Stimulated activated effector memory CD8-positive, alpha-beta T cell treated with anti-CD3 and anti-CD28 coated beads, Interleukin-12 subunit alpha, Interleukin-12 subunit beta, amount 100 ng/mL, for 72 hours (primary cell): ENCODE results near the gene PET100.

Source experiments
- ATAC-seq: fragments of 150-1000 bp; cut with Tn5 transposase; 2 replicates; pipeline ENCODE4 v1.10.0; 2021
- DNase-seq, 2 donors: peaks; one replicate each; pipeline ENCODE4 v3.0.0; 2021 to 2022; ENCODE audit warnings: low spot score in 2 of 2
- H3K27ac Mint-ChIP-seq: one replicate; pipeline ENCODE4 v1.8.0; 2022; ENCODE audit warnings: mild to moderate bottlenecking, mixed read lengths
- H3K36me3 Mint-ChIP-seq: one replicate; pipeline ENCODE4 v1.8.0; 2022; ENCODE audit warnings: mild to moderate bottlenecking, mixed read lengths
- H3K4me1 Mint-ChIP-seq: one replicate; pipeline ENCODE4 v1.8.0; 2022; ENCODE audit warnings: mixed read lengths
- H3K4me3 Mint-ChIP-seq: one replicate; pipeline ENCODE4 v1.8.0; 2022; ENCODE audit warnings: mild to moderate bottlenecking, mixed read lengths
- H3K9me3 Mint-ChIP-seq: one replicate; pipeline ENCODE4 v1.8.0; 2022; ENCODE audit warnings: mixed read lengths

The PET100 gene

GRCh38 chr19:7652061-7652641, 22.6 kb downstream of the PET100 start:
- H3K27ac Mint-ChIP-seq, result peak overlapping the region; percentile 82
- DNase-seq, result peak; percentile 85 to 91
- H3K4me1 Mint-ChIP-seq, result peaks cover 13% of the 10 kb centered on the region
- peak; percentile 91 for ATAC-seq
- peaks cover 14% of the 10 kb centered on the region for H3K36me3 Mint-ChIP-seq
- peak overlapping the region; percentile 62 for H3K4me3 Mint-ChIP-seq
- no peaks in the 10 kb centered on the region for H3K9me3 Mint-ChIP-seq

GRCh38 chr19:7654401-7654800, 24.8 kb downstream of the PET100 start:
- Mint-ChIP-seq H3K36me3 (peaks cover 8% of the 10 kb centered on the region), H3K27ac (no peak overlapping the region)
- DNase-seq, result no peak

GRCh38 chr19:7655581-7655980, 26.0 kb downstream of the PET100 start:
- peaks cover 8% of the 10 kb centered on the region for H3K36me3 Mint-ChIP-seq
- no peak overlapping the region for H3K4me3 Mint-ChIP-seq
- H3K27ac Mint-ChIP-seq, result no peak overlapping the region
- H3K4me1 Mint-ChIP-seq, result peaks cover 25% of the 10 kb centered on the region
- no peak for ATAC-seq
- no peak for DNase-seq
- H3K9me3 Mint-ChIP-seq, result no peaks in the 10 kb centered on the region

More at GRCh38 chr19:7654401-7654800, 24.8 kb downstream of the PET100 start:
- no peak for ATAC-seq
- no peak overlapping the region for H3K4me3 Mint-ChIP-seq
- H3K9me3 Mint-ChIP-seq, result no peaks in the 10 kb centered on the region
- peaks cover 25% of the 10 kb centered on the region for H3K4me1 Mint-ChIP-seq

- Mint-ChIP-seq H3K4me3 (peak overlapping the region; percentile 51), H3K4me1 (peaks cover 23% of the 10 kb centered on the region), H3K9me3 (no peaks in the 10 kb centered on the region), H3K36me3 (peaks cover 3% of the 10 kb centered on the region), H3K27ac (no peak overlapping the region)
- DNase-seq (no peak), ATAC-seq (peak; percentile 78)
Observed at GRCh38 chr19:7657131-7657751, 27.6 kb downstream of the PET100 start.

- Mint-ChIP-seq H3K27ac (no peak overlapping the region), H3K36me3 (no peaks in the 10 kb centered on the region), H3K9me3 (no peaks in the 10 kb centered on the region), H3K4me1 (peaks cover 13% of the 10 kb centered on the region), H3K4me3 (peak overlapping the region; percentile 51)
- DNase-seq (peak in 1 of 2 donors; percentile 62), ATAC-seq (peak; percentile 90)
Observed at GRCh38 chr19:7658219-7658686, 28.7 kb downstream of the PET100 start.

- H3K4me1 Mint-ChIP-seq, result peaks cover 13% of the 10 kb centered on the region
- H3K4me3 Mint-ChIP-seq, result no peak overlapping the region
- H3K27ac Mint-ChIP-seq, result no peak overlapping the region
- DNase-seq (no peak), ATAC-seq (no peak)
- no peaks in the 10 kb centered on the region for H3K9me3 Mint-ChIP-seq
- no peaks in the 10 kb centered on the region for H3K36me3 Mint-ChIP-seq
Observed at GRCh38 chr19:7661744-7662538, 32.3 kb downstream of the PET100 start.

- Mint-ChIP-seq H3K4me3 (no peak overlapping the region), H3K36me3 (no peaks in the 10 kb centered on the region), H3K4me1 (peaks cover 8% of the 10 kb centered on the region), H3K27ac (no peak overlapping the region), H3K9me3 (no peaks in the 10 kb centered on the region)
- DNase-seq, result no peak
- ATAC-seq, result no peak
Observed at GRCh38 chr19:7662657-7663056, 33.1 kb downstream of the PET100 start.

- H3K36me3 Mint-ChIP-seq, result no peaks in the 10 kb centered on the region
Observed at GRCh38 chr19:7663706-7664105, 34.1 kb downstream of the PET100 start.

GRCh38 chr19:7665076-7665475, 35.5 kb downstream of the PET100 start:
- DNase-seq (no peak), ATAC-seq (no peak)
- no peaks in the 10 kb centered on the region for H3K36me3 Mint-ChIP-seq
- H3K27ac Mint-ChIP-seq, result no peak overlapping the region
- peaks cover 9% of the 10 kb centered on the region for H3K4me1 Mint-ChIP-seq
- H3K4me3 Mint-ChIP-seq, result no peak overlapping the region
- H3K9me3 Mint-ChIP-seq, result no peaks in the 10 kb centered on the region

More at GRCh38 chr19:7663706-7664105, 34.1 kb downstream of the PET100 start:
- Mint-ChIP-seq H3K27ac (no peak overlapping the region), H3K9me3 (no peaks in the 10 kb centered on the region), H3K4me3 (no peak overlapping the region), H3K4me1 (no peaks in the 10 kb centered on the region)
- DNase-seq, result no peak
- ATAC-seq, result no peak

GRCh38 chr19:7668842-7669241, 39.2 kb downstream of the PET100 start, which contains the start of gene RETN:
Gene RETN, plus strand, starts transcription at chr19:7669049. Its CDS starts 278 bp downstream, at chr19:7669327.
- no peak for ATAC-seq
- Mint-ChIP-seq H3K4me3 (no peak within 1 kb of the TSS), H3K36me3 (no peaks in the 10 kb centered on the region), H3K9me3 (no peaks in the 10 kb centered on the region), H3K4me1 (peaks cover 17% of the 10 kb centered on the region), H3K27ac (no peak within 1 kb of the TSS)
- no peak for DNase-seq

GRCh38 chr19:7669641-7670040, 40.0 kb downstream of the PET100 start:
- peaks cover 24% of the 10 kb centered on the region for H3K4me1 Mint-ChIP-seq
- H3K27ac Mint-ChIP-seq, result no peak overlapping the region

GRCh38 chr19:7670150-7670783, 40.7 kb downstream of the PET100 start:
- H3K4me3 Mint-ChIP-seq, result peak overlapping the region; percentile 44
- DNase-seq, result no peak
- peaks cover 25% of the 10 kb centered on the region for H3K4me1 Mint-ChIP-seq
- ATAC-seq, result peak; percentile 48
- H3K9me3 Mint-ChIP-seq, result no peaks in the 10 kb centered on the region
- no peak overlapping the region for H3K27ac Mint-ChIP-seq
- no peaks in the 10 kb centered on the region for H3K36me3 Mint-ChIP-seq

More at GRCh38 chr19:7669641-7670040, 40.0 kb downstream of the PET100 start:
- Mint-ChIP-seq H3K4me3 (no peak overlapping the region), H3K9me3 (no peaks in the 10 kb centered on the region), H3K36me3 (no peaks in the 10 kb centered on the region)
- no peak for DNase-seq
- ATAC-seq, result no peak

GRCh38 chr19:7670790-7671189, 41.2 kb downstream of the PET100 start:
- peaks cover 27% of the 10 kb centered on the region for H3K4me1 Mint-ChIP-seq
- no peaks in the 10 kb centered on the region for H3K9me3 Mint-ChIP-seq
- H3K4me3 Mint-ChIP-seq, result peak overlapping the region; percentile 44
- H3K36me3 Mint-ChIP-seq, result no peaks in the 10 kb centered on the region
- ATAC-seq (no peak), DNase-seq (no peak)
- no peak overlapping the region for H3K27ac Mint-ChIP-seq

- ATAC-seq, result no peak
- Mint-ChIP-seq H3K9me3 (no peaks in the 10 kb centered on the region), H3K36me3 (no peaks in the 10 kb centered on the region), H3K27ac (no peak overlapping the region), H3K4me1 (peaks cover 43% of the 10 kb centered on the region), H3K4me3 (no peak overlapping the region)
- no peak for DNase-seq
Observed at GRCh38 chr19:7672522-7672921, 42.9 kb downstream of the PET100 start.
